ENCODE results near the gene DCP2. TPM values are rescaled to one million over a fixed set of nuclear protein-coding genes. Genes with fewer than 3 reads are reported as not detected.

The DCP2 gene
- total and polyA plus RNA-seq, 10 of the 15 experiments (the other 5 are each of a cell fraction or from before 2014, with no cell fraction given): 23.4 to 81.6 (median 47.4) TPM

DNA sequence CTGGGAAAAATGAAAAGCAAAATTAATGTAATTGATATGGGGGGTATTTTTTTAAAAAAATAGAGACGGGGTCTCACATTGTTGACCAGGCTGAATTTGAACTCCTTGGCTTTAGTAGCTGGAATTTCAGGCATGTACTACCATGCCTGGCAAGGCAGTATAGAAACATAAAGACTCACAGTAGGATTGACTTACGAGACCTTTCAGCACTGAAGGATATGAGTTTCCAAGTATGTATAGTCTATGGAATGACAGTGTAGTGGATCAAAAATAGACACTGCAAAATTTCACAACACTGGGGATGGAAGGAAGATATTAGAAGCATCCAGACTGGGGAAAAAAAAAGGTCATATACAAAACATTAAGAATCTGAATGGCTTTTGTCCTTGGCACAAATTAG, 6.8 kb downstream of the DCP2 start (continued):
- TF ChIP-seq ZNF622 (IDR thresholded peaks at IDR 0.05) (no peak), NFXL1 (IDR thresholded peaks at IDR 0.05; ENCODE audit: borderline replicate concordance) (no peak)

DNA sequence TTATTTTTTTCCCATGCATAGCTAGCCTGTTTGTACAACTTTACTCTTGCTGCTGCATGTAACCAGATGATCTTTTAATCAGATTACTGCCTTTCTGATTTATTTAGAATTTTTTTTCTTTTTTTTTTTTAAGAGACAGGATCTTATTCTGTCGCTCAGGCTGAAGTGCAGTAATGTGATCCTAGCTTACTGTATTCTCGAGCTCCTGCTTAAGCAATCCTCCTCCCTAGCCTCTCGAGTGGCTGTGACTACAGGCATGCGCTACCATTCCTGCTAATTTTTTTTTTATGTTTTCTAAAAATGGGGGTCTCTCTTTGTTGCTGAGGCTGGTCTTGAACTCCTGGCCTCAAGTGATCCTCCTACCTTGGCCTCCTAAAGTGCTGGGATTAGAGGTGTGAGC, 9.6 kb downstream of the DCP2 start:
- no peaks in the 10 kb centered on the region for H4K20me1 ChIP-seq (ENCODE audit: control insufficient read depth, insufficient read depth)
- no peak for TF ChIP-seq TBL1XR1 (IDR thresholded peaks at IDR 0.05; ENCODE audit: low read depth, low read length)
- TF ChIP-seq ASH2L (IDR thresholded peaks at IDR 0.05; ENCODE audit: borderline replicate concordance, low read depth): no peak
- no peak for TF ChIP-seq NFYA (IDR thresholded peaks at IDR 0.05; ENCODE audit: borderline replicate concordance, low read depth, low read length)
- no peak for TF ChIP-seq PML (IDR thresholded peaks at IDR 0.05; ENCODE audit: low read length)
- no peak for TF ChIP-seq MXI1 (IDR thresholded peaks at IDR 0.05; ENCODE audit: low read depth, low read length)
- TF ChIP-seq, protein P1, sequence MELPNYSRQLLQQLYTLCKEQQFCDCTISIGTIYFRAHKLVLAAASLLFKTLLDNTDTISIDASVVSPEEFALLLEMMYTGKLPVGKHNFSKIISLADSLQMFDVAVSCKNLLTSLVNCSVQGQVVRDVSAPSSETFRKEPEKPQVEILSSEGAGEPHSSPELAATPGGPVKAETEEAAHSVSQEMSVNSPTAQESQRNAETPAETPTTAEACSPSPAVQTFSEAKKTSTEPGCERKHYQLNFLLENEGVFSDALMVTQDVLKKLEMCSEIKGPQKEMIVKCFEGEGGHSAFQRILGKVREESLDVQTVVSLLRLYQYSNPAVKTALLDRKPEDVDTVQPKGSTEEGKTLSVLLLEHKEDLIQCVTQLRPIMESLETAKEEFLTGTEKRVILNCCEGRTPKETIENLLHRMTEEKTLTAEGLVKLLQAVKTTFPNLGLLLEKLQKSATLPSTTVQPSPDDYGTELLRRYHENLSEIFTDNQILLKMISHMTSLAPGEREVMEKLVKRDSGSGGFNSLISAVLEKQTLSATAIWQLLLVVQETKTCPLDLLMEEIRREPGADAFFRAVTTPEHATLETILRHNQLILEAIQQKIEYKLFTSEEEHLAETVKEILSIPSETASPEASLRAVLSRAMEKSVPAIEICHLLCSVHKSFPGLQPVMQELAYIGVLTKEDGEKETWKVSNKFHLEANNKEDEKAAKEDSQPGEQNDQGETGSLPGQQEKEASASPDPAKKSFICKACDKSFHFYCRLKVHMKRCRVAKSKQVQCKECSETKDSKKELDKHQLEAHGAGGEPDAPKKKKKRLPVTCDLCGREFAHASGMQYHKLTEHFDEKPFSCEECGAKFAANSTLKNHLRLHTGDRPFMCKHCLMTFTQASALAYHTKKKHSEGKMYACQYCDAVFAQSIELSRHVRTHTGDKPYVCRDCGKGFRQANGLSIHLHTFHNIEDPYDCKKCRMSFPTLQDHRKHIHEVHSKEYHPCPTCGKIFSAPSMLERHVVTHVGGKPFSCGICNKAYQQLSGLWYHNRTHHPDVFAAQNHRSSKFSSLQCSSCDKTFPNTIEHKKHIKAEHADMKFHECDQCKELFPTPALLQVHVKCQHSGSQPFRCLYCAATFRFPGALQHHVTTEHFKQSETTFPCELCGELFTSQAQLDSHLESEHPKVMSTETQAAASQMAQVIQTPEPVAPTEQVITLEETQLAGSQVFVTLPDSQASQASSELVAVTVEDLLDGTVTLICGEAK (IDR thresholded peaks at IDR 0.05; ENCODE audit: borderline replicate concordance): no peak
- TF ChIP-seq, protein P2, sequence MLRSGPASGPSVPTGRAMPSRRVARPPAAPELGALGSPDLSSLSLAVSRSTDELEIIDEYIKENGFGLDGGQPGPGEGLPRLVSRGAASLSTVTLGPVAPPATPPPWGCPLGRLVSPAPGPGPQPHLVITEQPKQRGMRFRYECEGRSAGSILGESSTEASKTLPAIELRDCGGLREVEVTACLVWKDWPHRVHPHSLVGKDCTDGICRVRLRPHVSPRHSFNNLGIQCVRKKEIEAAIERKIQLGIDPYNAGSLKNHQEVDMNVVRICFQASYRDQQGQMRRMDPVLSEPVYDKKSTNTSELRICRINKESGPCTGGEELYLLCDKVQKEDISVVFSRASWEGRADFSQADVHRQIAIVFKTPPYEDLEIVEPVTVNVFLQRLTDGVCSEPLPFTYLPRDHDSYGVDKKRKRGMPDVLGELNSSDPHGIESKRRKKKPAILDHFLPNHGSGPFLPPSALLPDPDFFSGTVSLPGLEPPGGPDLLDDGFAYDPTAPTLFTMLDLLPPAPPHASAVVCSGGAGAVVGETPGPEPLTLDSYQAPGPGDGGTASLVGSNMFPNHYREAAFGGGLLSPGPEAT (IDR thresholded peaks at IDR 0.05; ENCODE audit: low read depth): no peak
- no peak for TF ChIP-seq PAX8 (IDR thresholded peaks at IDR 0.05)
- no peak for TF ChIP-seq ZNF24 (IDR thresholded peaks at IDR 0.05)
- TF ChIP-seq SP1 (IDR thresholded peaks at IDR 0.05; ENCODE audit: low read depth, low read length): no peak
- no peak for TF ChIP-seq RCOR1 (conservative IDR thresholded peaks at IDR 0.05; ENCODE audit: low read depth, low read length)
- TF ChIP-seq KDM1A (IDR thresholded peaks at IDR 0.05; ENCODE audit: borderline replicate concordance): no peak
- TF ChIP-seq, protein P3, sequence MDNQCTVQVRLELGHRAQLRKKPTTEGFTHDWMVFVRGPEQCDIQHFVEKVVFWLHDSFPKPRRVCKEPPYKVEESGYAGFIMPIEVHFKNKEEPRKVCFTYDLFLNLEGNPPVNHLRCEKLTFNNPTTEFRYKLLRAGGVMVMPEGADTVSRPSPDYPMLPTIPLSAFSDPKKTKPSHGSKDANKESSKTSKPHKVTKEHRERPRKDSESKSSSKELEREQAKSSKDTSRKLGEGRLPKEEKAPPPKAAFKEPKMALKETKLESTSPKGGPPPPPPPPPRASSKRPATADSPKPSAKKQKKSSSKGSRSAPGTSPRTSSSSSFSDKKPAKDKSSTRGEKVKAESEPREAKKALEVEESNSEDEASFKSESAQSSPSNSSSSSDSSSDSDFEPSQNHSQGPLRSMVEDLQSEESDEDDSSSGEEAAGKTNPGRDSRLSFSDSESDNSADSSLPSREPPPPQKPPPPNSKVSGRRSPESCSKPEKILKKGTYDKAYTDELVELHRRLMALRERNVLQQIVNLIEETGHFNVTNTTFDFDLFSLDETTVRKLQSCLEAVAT (IDR thresholded peaks at IDR 0.05): no peak
- TF ChIP-seq SMAD5 (IDR thresholded peaks at IDR 0.05; ENCODE audit: low read depth): no peak
- no peak for TF ChIP-seq CHD1 (IDR thresholded peaks at IDR 0.05; ENCODE audit: low read depth, low read length)
- 98% methylated on average over 4 of the region's 4 CpGs for WGBS (ENCODE audit: insufficient coverage, insufficient replicate concordance, low lambda C conversion rate, missing lambda C conversion rate)
- H3K36me3 ChIP-seq (ENCODE audit: control insufficient read depth in 2 of 2, insufficient read depth in 2 of 2, low read length in 1 of 2): peaks cover 1 to 37% of the 10 kb centered on the region in 2 experiments
- POLR2A ChIA-PET: interaction anchor here (0.6 to 1.0 kb wide), 2 partner anchors 10 to 55 kb away, joined by 3 to 4 read pairs; partner anchors contain the start of gene DCP2
- SMC1A ChIA-PET (ENCODE audit: uncharacterized antibody, unreplicated experiment): interaction anchor here (0.6 to 3.7 kb wide), 9 partner anchors 7 to 393 kb away, joined by 3 to 30 read pairs (median 4); partner anchors contain the start of gene DCP2
- no peaks in the 10 kb centered on the region for H3K27me3 ChIP-seq (replicated peaks in 1 of 2; ENCODE audit: control insufficient read depth in 2 of 2, insufficient read depth in 2 of 2, low read length in 1 of 2)
- no peaks in the 10 kb centered on the region for H3K4me1 ChIP-seq (ENCODE audit: control insufficient read depth, insufficient read depth, low read length)
- in situ Hi-C loops (cut with MboI): loop anchor here (5.0 to 25.0 kb wide), 3 partner anchors 341 to 1426 kb away; partner anchors contain the start of gene YTHDC2
- ATAC-seq (no peak), DNase-seq (ENCODE audit: low read depth, low spot score) (no peak), FAIRE-seq (no peak)
- CTCF ChIA-PET: interaction anchor here (0.7 to 4.6 kb wide), 4 partner anchors 10 to 539 kb away, joined by 3 to 79 read pairs (median 4); no protein-coding TSS in a partner anchor
- BruUV-seq (replicated peaks): no TSS peak
- RAD21 ChIA-PET (ENCODE audit: unreplicated experiment): interaction anchor here (1.4 kb wide), 1 partner anchor 22 kb away, joined by 3 read pairs; no protein-coding TSS in a partner anchor
- H3K9ac ChIP-seq (ENCODE audit: control insufficient read depth, insufficient read depth, low read length): no peak overlapping the region
- no peak overlapping the region for H3K4me3 ChIP-seq
- intact Hi-C loops (cut with micrococcal nuclease; ENCODE audit: unreplicated experiment): no loop called here
- no peak overlapping the region for H3K27ac ChIP-seq (ENCODE audit: control insufficient read depth, insufficient read depth)
- H3K79me2 ChIP-seq (ENCODE audit: control insufficient read depth, insufficient read depth, low read length): peaks cover 80% of the 10 kb centered on the region
- no peak overlapping the region for H3K4me2 ChIP-seq (ENCODE audit: control insufficient read depth, insufficient read depth)
- H3K9me3 ChIP-seq (replicated peaks; ENCODE audit: control insufficient read depth, insufficient read depth, low read length): no peaks in the 10 kb centered on the region; the same call in 2 of the 3 replicates
- H2AFZ ChIP-seq (ENCODE audit: control insufficient read depth, low read depth, low read length): no peak overlapping the region
